Measurements from ENCODE around the gene SARDH. TPM values are rescaled to one million over a fixed set of nuclear protein-coding genes. Genes with fewer than 3 reads are reported as not detected.

The SARDH gene
- total RNA-seq, 2 experiments from 2014 or later: 17.7 to 18.5 TPM

- Mint-ChIP-seq H3K9me3 (no peaks in the 10 kb centered on the region), H3K27me3 (peaks cover 9% of the 10 kb centered on the region), H3K4me3 (no peak overlapping the region), H3K36me3 (ENCODE audit: low read depth) (no peaks in the 10 kb centered on the region), H3K27ac (no peak overlapping the region), H3K4me1 (ENCODE audit: low read depth) (peaks cover 6% of the 10 kb centered on the region)
- peaks cover 15% of the 10 kb centered on the region for H3K4me1 ChIP-seq (ENCODE audit: insufficient read depth, low read length)
- no peak overlapping the region for H3K4me3 ChIP-seq (ENCODE audit: low read length)
- H3K36me3 ChIP-seq (ENCODE audit: insufficient read depth, low read length): no peaks in the 10 kb centered on the region
- intact Hi-C loops (cut with DNase I, micrococcal nuclease): no loop called here
- no peaks in the 10 kb centered on the region for H3K9me3 ChIP-seq (ENCODE audit: control insufficient read depth in 1 of 2, insufficient read depth in 1 of 2, low read length in 2 of 2)
- ChIA-PET POLR2A (interaction anchor here (1.0 kb wide), 1 partner anchor 16 kb away, joined by 5 read pairs; no protein-coding TSS in a partner anchor), CTCF (interaction anchor here (0.7 to 1.4 kb wide), 8 partner anchors 10 to 251 kb away, joined by 3 to 8 read pairs (median 4); no protein-coding TSS in a partner anchor)
- TF ChIP-seq, protein P1, sequence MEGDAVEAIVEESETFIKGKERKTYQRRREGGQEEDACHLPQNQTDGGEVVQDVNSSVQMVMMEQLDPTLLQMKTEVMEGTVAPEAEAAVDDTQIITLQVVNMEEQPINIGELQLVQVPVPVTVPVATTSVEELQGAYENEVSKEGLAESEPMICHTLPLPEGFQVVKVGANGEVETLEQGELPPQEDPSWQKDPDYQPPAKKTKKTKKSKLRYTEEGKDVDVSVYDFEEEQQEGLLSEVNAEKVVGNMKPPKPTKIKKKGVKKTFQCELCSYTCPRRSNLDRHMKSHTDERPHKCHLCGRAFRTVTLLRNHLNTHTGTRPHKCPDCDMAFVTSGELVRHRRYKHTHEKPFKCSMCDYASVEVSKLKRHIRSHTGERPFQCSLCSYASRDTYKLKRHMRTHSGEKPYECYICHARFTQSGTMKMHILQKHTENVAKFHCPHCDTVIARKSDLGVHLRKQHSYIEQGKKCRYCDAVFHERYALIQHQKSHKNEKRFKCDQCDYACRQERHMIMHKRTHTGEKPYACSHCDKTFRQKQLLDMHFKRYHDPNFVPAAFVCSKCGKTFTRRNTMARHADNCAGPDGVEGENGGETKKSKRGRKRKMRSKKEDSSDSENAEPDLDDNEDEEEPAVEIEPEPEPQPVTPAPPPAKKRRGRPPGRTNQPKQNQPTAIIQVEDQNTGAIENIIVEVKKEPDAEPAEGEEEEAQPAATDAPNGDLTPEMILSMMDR (IDR thresholded peaks at IDR 0.05): peak; percentile 99
- no peaks in the 10 kb centered on the region for H3K27me3 ChIP-seq (ENCODE audit: control insufficient read depth in 1 of 2, insufficient read depth in 2 of 2, low read length in 2 of 2)
- ATAC-seq (ENCODE audit: poor library complexity) (peak; percentile 77), DNase-seq (peak; percentile 60 to 83 (median 70))
- H3K27ac ChIP-seq (ENCODE audit: low read depth in 1 of 2, low read length in 2 of 2): no peak overlapping the region
Measured at GRCh38 chr9:133742849-133743444, 4.8 kb upstream of the SARDH start.

- Histone ChIP-seq H3K9me3 (ENCODE audit: control insufficient read depth in 1 of 2, insufficient read depth in 1 of 2, low read length in 2 of 2) (no peaks in the 10 kb centered on the region), H3K36me3 (ENCODE audit: insufficient read depth, low read length) (no peaks in the 10 kb centered on the region), H3K27ac (ENCODE audit: low read depth in 1 of 2, low read length in 2 of 2) (no peak overlapping the region), H3K4me3 (ENCODE audit: low read length) (no peak overlapping the region), H3K27me3 (ENCODE audit: control insufficient read depth in 1 of 2, insufficient read depth in 2 of 2, low read length in 2 of 2) (no peaks in the 10 kb centered on the region), H3K4me1 (ENCODE audit: insufficient read depth, low read length) (peaks cover 20% of the 10 kb centered on the region)
- TF ChIP-seq, protein P1 (IDR thresholded peaks at IDR 0.05): no peak
- CTCF ChIA-PET: interaction anchor here (1.0 to 1.4 kb wide), 4 partner anchors 9 to 59 kb away, joined by 3 to 7 read pairs (median 4); no protein-coding TSS in a partner anchor
- POLR2A ChIA-PET: no interaction called here
- ATAC-seq (ENCODE audit: poor library complexity): no peak
- H3K27me3 Mint-ChIP-seq: peaks cover 4% of the 10 kb centered on the region
- peaks cover 9% of the 10 kb centered on the region for H3K4me1 Mint-ChIP-seq (ENCODE audit: low read depth)
- H3K27ac Mint-ChIP-seq: no peak overlapping the region
- H3K36me3 Mint-ChIP-seq (ENCODE audit: low read depth): no peaks in the 10 kb centered on the region
- no peaks in the 10 kb centered on the region for H3K9me3 Mint-ChIP-seq
- no peak for DNase-seq
- H3K4me3 Mint-ChIP-seq: no peak overlapping the region
- intact Hi-C loops (cut with DNase I, micrococcal nuclease): no loop called here
Measured at GRCh38 chr9:133742251-133742650, 4.1 kb upstream of the SARDH start.

DNA sequence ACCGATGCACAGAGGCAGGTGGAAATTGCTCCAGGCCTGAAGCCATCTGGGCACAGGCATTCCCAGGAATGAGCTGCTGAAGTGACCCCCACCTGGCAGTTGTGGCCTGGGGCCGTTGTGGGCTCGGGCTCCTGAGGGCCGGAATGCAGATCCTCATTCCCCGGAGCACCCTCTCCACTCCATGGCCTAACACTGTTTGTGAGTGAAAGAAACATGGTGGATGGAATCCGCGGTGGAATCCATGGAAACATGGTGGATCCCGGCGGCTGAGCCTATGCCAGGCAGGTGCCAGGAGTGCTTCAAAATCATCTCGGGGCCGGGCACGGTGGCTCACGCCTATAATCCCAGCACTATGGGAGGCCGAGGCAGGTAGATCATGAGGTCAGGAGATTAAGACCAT, 3.6 kb upstream of the SARDH start:
- ATAC-seq (ENCODE audit: poor library complexity) (no peak), DNase-seq (no peak)
- H3K9me3 Mint-ChIP-seq: no peaks in the 10 kb centered on the region
- H3K27ac Mint-ChIP-seq: no peak overlapping the region
- TF ChIP-seq, protein P1 (IDR thresholded peaks at IDR 0.05): no peak
- ChIA-PET CTCF (no interaction called here), POLR2A (no interaction called here)
- no peaks in the 10 kb centered on the region for H3K36me3 Mint-ChIP-seq (ENCODE audit: low read depth)
- intact Hi-C loops (cut with DNase I, micrococcal nuclease): no loop called here
- H3K4me1 Mint-ChIP-seq (ENCODE audit: low read depth): peaks cover 9% of the 10 kb centered on the region
- Histone ChIP-seq H3K9me3 (ENCODE audit: control insufficient read depth in 1 of 2, insufficient read depth in 1 of 2, low read length in 2 of 2) (no peaks in the 10 kb centered on the region), H3K36me3 (ENCODE audit: insufficient read depth, low read length) (no peaks in the 10 kb centered on the region), H3K27ac (ENCODE audit: low read depth in 1 of 2, low read length in 2 of 2) (no peak overlapping the region), H3K27me3 (ENCODE audit: control insufficient read depth in 1 of 2, insufficient read depth in 2 of 2, low read length in 2 of 2) (no peaks in the 10 kb centered on the region), H3K4me3 (ENCODE audit: low read length) (no peak overlapping the region), H3K4me1 (ENCODE audit: insufficient read depth, low read length) (peaks cover 20% of the 10 kb centered on the region)
- H3K27me3 Mint-ChIP-seq: no peaks in the 10 kb centered on the region
- no peak overlapping the region for H3K4me3 Mint-ChIP-seq

Data from CD4-positive, alpha-beta T cell (primary cell).